ENCODE data around the gene TXNDC11.

The TXNDC11 gene

GRCh38 chr16:11779074-11779473 lies 36.4 kb upstream of the TXNDC11 start:
- Histone ChIP-seq H3K4me3 (replicated peaks; ENCODE audit: insufficient read depth, low read length) (no peak overlapping the region), H3K27ac (replicated peaks) (no peak overlapping the region), H3K27me3 (ENCODE audit: insufficient read depth, poor library complexity, severe bottlenecking) (no peaks in the 10 kb centered on the region)
- no peak for DNase-seq (ENCODE audit: low read depth in 1 of 2, low spot score in 1 of 2)
- TF ChIP-seq, protein P1, sequence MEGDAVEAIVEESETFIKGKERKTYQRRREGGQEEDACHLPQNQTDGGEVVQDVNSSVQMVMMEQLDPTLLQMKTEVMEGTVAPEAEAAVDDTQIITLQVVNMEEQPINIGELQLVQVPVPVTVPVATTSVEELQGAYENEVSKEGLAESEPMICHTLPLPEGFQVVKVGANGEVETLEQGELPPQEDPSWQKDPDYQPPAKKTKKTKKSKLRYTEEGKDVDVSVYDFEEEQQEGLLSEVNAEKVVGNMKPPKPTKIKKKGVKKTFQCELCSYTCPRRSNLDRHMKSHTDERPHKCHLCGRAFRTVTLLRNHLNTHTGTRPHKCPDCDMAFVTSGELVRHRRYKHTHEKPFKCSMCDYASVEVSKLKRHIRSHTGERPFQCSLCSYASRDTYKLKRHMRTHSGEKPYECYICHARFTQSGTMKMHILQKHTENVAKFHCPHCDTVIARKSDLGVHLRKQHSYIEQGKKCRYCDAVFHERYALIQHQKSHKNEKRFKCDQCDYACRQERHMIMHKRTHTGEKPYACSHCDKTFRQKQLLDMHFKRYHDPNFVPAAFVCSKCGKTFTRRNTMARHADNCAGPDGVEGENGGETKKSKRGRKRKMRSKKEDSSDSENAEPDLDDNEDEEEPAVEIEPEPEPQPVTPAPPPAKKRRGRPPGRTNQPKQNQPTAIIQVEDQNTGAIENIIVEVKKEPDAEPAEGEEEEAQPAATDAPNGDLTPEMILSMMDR (IDR thresholded peaks at IDR 0.05; ENCODE audit: insufficient read depth, low read length) = no peak
- no peak for TF ChIP-seq GABPA (IDR thresholded peaks at IDR 0.05; ENCODE audit: low read depth)
- TF ChIP-seq SPI1 (IDR thresholded peaks at IDR 0.05; ENCODE audit: borderline replicate concordance, low read depth) = no peak
- TF ChIP-seq POLR2AphosphoS5 (IDR thresholded peaks at IDR 0.05; ENCODE audit: low read depth) = no peak
- no peak for TF ChIP-seq REST (IDR thresholded peaks at IDR 0.05; ENCODE audit: insufficient replicate concordance, low read depth)

DNA sequence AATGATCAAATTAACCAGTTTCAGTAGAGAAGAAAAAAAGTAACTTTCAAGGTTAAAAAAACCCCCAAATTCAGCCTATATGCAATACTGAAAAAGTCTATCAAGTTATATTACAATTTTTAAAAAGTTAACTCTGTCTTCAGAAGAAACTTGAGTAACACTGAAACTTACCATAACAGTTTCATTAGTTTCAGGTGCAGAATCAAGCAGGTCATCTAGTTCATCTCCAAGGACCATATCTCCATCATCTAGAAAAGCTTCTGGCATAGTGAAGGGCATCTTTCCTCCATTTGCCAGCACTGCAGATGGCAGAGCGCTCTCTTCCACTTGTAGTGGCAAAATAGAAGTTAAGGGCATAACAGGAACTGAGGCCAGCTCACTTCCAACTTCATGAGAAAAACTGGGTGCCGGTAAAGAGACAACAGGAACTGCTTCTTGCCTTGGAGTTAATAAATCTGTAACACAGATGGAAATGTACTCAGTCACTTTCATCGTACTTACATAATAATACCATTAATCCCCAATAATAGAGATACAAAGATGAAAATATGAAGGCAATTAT lies 31.5 kb upstream of the TXNDC11 start:
- Histone ChIP-seq H3K27me3 (ENCODE audit: insufficient read depth, poor library complexity, severe bottlenecking) (no peaks in the 10 kb centered on the region), H3K4me3 (replicated peaks; ENCODE audit: insufficient read depth, low read length) (no peak overlapping the region), H3K27ac (replicated peaks) (no peak overlapping the region)
- TF ChIP-seq REST (IDR thresholded peaks at IDR 0.05; ENCODE audit: insufficient replicate concordance, low read depth) (no peak), POLR2AphosphoS5 (IDR thresholded peaks at IDR 0.05; ENCODE audit: low read depth) (no peak), GABPA (IDR thresholded peaks at IDR 0.05; ENCODE audit: low read depth) (no peak), SPI1 (IDR thresholded peaks at IDR 0.05; ENCODE audit: borderline replicate concordance, low read depth) (no peak)
- TF ChIP-seq, protein P1 (IDR thresholded peaks at IDR 0.05; ENCODE audit: insufficient read depth, low read length) = no peak
- DNase-seq (ENCODE audit: low read depth in 1 of 2, low spot score in 1 of 2) = no peak

- TF ChIP-seq, protein P1 (IDR thresholded peaks at IDR 0.05; ENCODE audit: insufficient read depth, low read length) = no peak
- TF ChIP-seq GABPA (IDR thresholded peaks at IDR 0.05; ENCODE audit: low read depth) = no peak
- no peak for TF ChIP-seq REST (IDR thresholded peaks at IDR 0.05; ENCODE audit: insufficient replicate concordance, low read depth)
- peak; percentile 99 for TF ChIP-seq SPI1 (IDR thresholded peaks at IDR 0.05; ENCODE audit: borderline replicate concordance, low read depth)
- TF ChIP-seq POLR2AphosphoS5 (IDR thresholded peaks at IDR 0.05; ENCODE audit: low read depth) = no peak
- peak overlapping the region; percentile 5 for H3K27ac ChIP-seq (replicated peaks)
- H3K27me3 ChIP-seq (ENCODE audit: insufficient read depth, poor library complexity, severe bottlenecking) = no peaks in the 10 kb centered on the region
- peak; percentile 2 to 17 for DNase-seq (ENCODE audit: low read depth in 1 of 2, low spot score in 1 of 2)
- no peak overlapping the region for H3K4me3 ChIP-seq (replicated peaks; ENCODE audit: insufficient read depth, low read length)
These were observed 26.2 kb upstream of the TXNDC11 start for GRCh38 chr16:11768849-11769248.

All from HL-60 (cell line).